Activated B cell treated with CpG ODN at 0.5 μM for 24 hours (primary cell): Measurements from ENCODE around the gene NHEJ1. TPM values are rescaled to one million over a fixed set of nuclear protein-coding genes. Genes with fewer than 3 reads are reported as not detected.

ENCODE experiments used
- ATAC-seq: fragments of 200-7000 bp; cut with Tn5 transposase; one replicate; pipeline ENCODE4 v1.10.0; 2021; ENCODE audit warnings: low read depth, mild to moderate bottlenecking, moderate library complexity
- CTCF ChIA-PET: fragments of 350-600 bp; sonication (Branson Sonifier 250); formaldehyde crosslinking; loops from one replicate; lab custom pipeline; 2021; ENCODE audit warnings: antibody characterized with exemption; lab: Charles Lee
- POLR2A ChIA-PET: fragments of 350-600 bp; sonication (Branson Sonifier 250); formaldehyde crosslinking; loops from one replicate; lab custom pipeline; 2021; ENCODE audit warnings: antibody characterized with exemption; lab: Charles Lee
- DNase-seq: peaks from one replicate; pipeline ENCODE4 v3.0.0; 2022
- H3K27ac Mint-ChIP-seq: one replicate; pipeline ENCODE4 v1.8.0; 2020; ENCODE audit warnings: mixed read lengths
- H3K27me3 Mint-ChIP-seq: one replicate; pipeline ENCODE4 v1.8.0; 2021; ENCODE audit warnings: mixed read lengths
- H3K36me3 Mint-ChIP-seq: one replicate; pipeline ENCODE4 v1.8.0; 2021; ENCODE audit warnings: low read depth, mixed read lengths
- H3K4me1 Mint-ChIP-seq: one replicate; pipeline ENCODE4 v1.8.0; 2021; ENCODE audit warnings: mixed read lengths
- H3K4me3 Mint-ChIP-seq: one replicate; pipeline ENCODE4 v1.8.0; 2020; ENCODE audit warnings: mild to moderate bottlenecking, mixed read lengths
- H3K9me3 Mint-ChIP-seq: one replicate; pipeline ENCODE4 v1.8.0; 2020; ENCODE audit warnings: mixed read lengths
- CTCF ChIP-seq: fragments of 200-600 bp; IDR thresholded peaks from one replicate; pipeline ENCODE4 v1.8.0; 2022; ENCODE audit warnings: antibody characterized with exemption, mild to moderate bottlenecking
- intact Hi-C: fragments of 100-400 bp; cut with micrococcal nuclease; formaldehyde crosslinking; loops from one replicate; pipeline ENCODE4 v1.15.1; 2024
- total RNA-seq: library from RNA; stranded (reverse); gene quantifications from 2 replicates; pipeline ENCODE4 v1.2.3, GENCODE V29; 2022

NHEJ1 gene
- total RNA-seq, 1 donor from 2014 or later, result 19.1 TPM

GRCh38 chr2:219175928-219176817 is 15.6 kb upstream of the NHEJ1 start:
- Mint-ChIP-seq H3K4me3 (peak overlapping the region; percentile 96), H3K4me1 (peaks cover 40% of the 10 kb centered on the region), H3K36me3 (peaks cover 78% of the 10 kb centered on the region), H3K9me3 (no peaks in the 10 kb centered on the region), H3K27ac (peak overlapping the region; percentile 99), H3K27me3 (no peaks in the 10 kb centered on the region)
- intact Hi-C loops, result loop anchor here (1.0 to 5.0 kb wide), 13 partner anchors 16 to 959 kb away; partner anchors contain the start of genes AAMP, ARPC2, BCS1L and CNOT9
- ChIA-PET POLR2A (interaction anchor here (0.5 to 4.7 kb wide), 34 partner anchors 8 to 957 kb away, joined by 3 to 98 read pairs (median 5); partner anchors contain the start of genes ABCB6, ANKZF1, ATG9A and DNAJB2), CTCF (interaction anchor here (1.0 to 4.7 kb wide), 10 partner anchors 17 to 123 kb away, joined by 3 to 33 read pairs (median 6); partner anchors contain the start of genes ABCB6, ANKZF1, ATG9A and DNAJB2)
- TF ChIP-seq CTCF, result no peak
- ATAC-seq (peak; percentile 57), DNase-seq (peak; percentile 69)

GRCh38 chr2:219175486-219175885 is 14.9 kb upstream of the NHEJ1 start:
- intact Hi-C loops, result loop anchor here (5.0 kb wide), 8 partner anchors 322 to 958 kb away; partner anchors contain the start of genes AAMP, ARPC2, BCS1L and CNOT9
- TF ChIP-seq CTCF, result no peak
- POLR2A ChIA-PET, result interaction anchor here (0.5 to 4.7 kb wide), 20 partner anchors 9 to 807 kb away, joined by 3 to 98 read pairs (median 7); partner anchors contain the start of genes ABCB6, ANKZF1, ATG9A and DNAJB2

GRCh38 chr2:219174801-219175200 is 14.2 kb upstream of the NHEJ1 start:
- TF ChIP-seq CTCF, result no peak
- intact Hi-C loops, result loop anchor here (5.0 kb wide), 8 partner anchors 322 to 958 kb away; partner anchors contain the start of genes AAMP, ARPC2, BCS1L and CNOT9
- POLR2A ChIA-PET, result interaction anchor here (0.7 to 4.7 kb wide), 7 partner anchors 32 to 324 kb away, joined by 5 to 98 read pairs (median 32); partner anchors contain the start of genes ANKZF1, ATG9A, DNAJB2 and TUBA4A
- no peaks in the 10 kb centered on the region for H3K9me3 Mint-ChIP-seq
- H3K27me3 Mint-ChIP-seq, result no peaks in the 10 kb centered on the region
- CTCF ChIA-PET, result interaction anchor here (1.4 to 4.7 kb wide), 6 partner anchors 16 to 120 kb away, joined by 3 to 33 read pairs (median 6); partner anchors contain the start of gene ZFAND2B
- DNase-seq, result no peak
- H3K36me3 Mint-ChIP-seq, result peaks cover 69% of the 10 kb centered on the region
- H3K27ac Mint-ChIP-seq, result no peak overlapping the region
- peaks cover 37% of the 10 kb centered on the region for H3K4me1 Mint-ChIP-seq
- H3K4me3 Mint-ChIP-seq, result no peak overlapping the region
- no peak for ATAC-seq

More at GRCh38 chr2:219175486-219175885, 14.9 kb upstream of the NHEJ1 start:
- ATAC-seq, result no peak
- no peak for DNase-seq
- H3K27me3 Mint-ChIP-seq, result no peaks in the 10 kb centered on the region
- H3K4me3 Mint-ChIP-seq, result peak overlapping the region; percentile 96
- CTCF ChIA-PET, result interaction anchor here (1.0 to 4.7 kb wide), 8 partner anchors 16 to 123 kb away, joined by 4 to 33 read pairs (median 6); partner anchors contain the start of genes DNAJB2, NHEJ1 and ZFAND2B
- peak overlapping the region; percentile 88 for H3K27ac Mint-ChIP-seq
- no peaks in the 10 kb centered on the region for H3K9me3 Mint-ChIP-seq
- peaks cover 75% of the 10 kb centered on the region for H3K36me3 Mint-ChIP-seq
- H3K4me1 Mint-ChIP-seq, result peaks cover 40% of the 10 kb centered on the region

GRCh38 chr2:219174146-219174545 is 13.5 kb upstream of the NHEJ1 start:
- ChIA-PET CTCF (interaction anchor here (1.4 to 4.7 kb wide), 4 partner anchors 15 to 120 kb away, joined by 3 to 33 read pairs (median 8); partner anchors contain the start of gene ZFAND2B), POLR2A (interaction anchor here (0.8 to 4.7 kb wide), 4 partner anchors 13 to 105 kb away, joined by 3 to 89 read pairs (median 9); partner anchors contain the start of genes DNAJB2 and ZFAND2B)
- H3K27ac Mint-ChIP-seq, result peak overlapping the region; percentile 46
- H3K27me3 Mint-ChIP-seq, result no peaks in the 10 kb centered on the region
- H3K4me3 Mint-ChIP-seq, result peak overlapping the region; percentile 69
- intact Hi-C loops, result no loop called here
- DNase-seq, result no peak
- H3K36me3 Mint-ChIP-seq, result peaks cover 66% of the 10 kb centered on the region
- peaks cover 32% of the 10 kb centered on the region for H3K4me1 Mint-ChIP-seq
- H3K9me3 Mint-ChIP-seq, result no peaks in the 10 kb centered on the region
- ATAC-seq, result no peak
- no peak for TF ChIP-seq CTCF
